Small intestine (tissue), 7 donors: ENCODE data around the gene THEMIS. TPM values are rescaled to one million over a fixed set of nuclear protein-coding genes. Genes with fewer than 3 reads are reported as not detected.

Experiments used
- DNase-seq, 2 donors: peaks; one replicate each; pipeline versions ENCODE4 v3.0.0 to v3.0.0-alpha.2; 2013
- FAIRE-seq: peaks from 2 replicates; lab custom pipeline; 2012; peaks lifted over from hg19 to GRCh38; lab: Jason Lieb, UNC
- H3K27ac ChIP-seq, 3 donors: one replicate each; pipeline ENCODE4 v1.5.1; 2013; ENCODE audit warnings: low read length in 2 of 3, mild to moderate bottlenecking in 2 of 3, control low read depth in 1 of 3, inconsistent platforms in 1 of 3, low read depth in 1 of 3, moderate library complexity in 1 of 3
- H3K27me3 ChIP-seq, 3 donors: one replicate each; pipeline ENCODE4 v1.6.1; 2013; ENCODE audit warnings: low read length in 3 of 3, inconsistent platforms in 1 of 3; ENCODE audit not compliant: control insufficient read depth in 3 of 3, insufficient read depth in 3 of 3
- H3K36me3 ChIP-seq, 3 donors: one replicate each; pipeline ENCODE4 v1.6.1; 2013; ENCODE audit warnings: low read length in 3 of 3, inconsistent platforms in 1 of 3, low read depth in 1 of 3, mild to moderate bottlenecking in 1 of 3, moderate library complexity in 1 of 3; ENCODE audit not compliant: control insufficient read depth in 3 of 3, insufficient read depth in 2 of 3
- H3K4me1 ChIP-seq, 3 donors: one replicate each; pipeline ENCODE4 v1.6.1; 2013; ENCODE audit warnings: low read length in 2 of 3, inconsistent platforms in 1 of 3, low read depth in 1 of 3, mild to moderate bottlenecking in 1 of 3, moderate library complexity in 1 of 3; ENCODE audit not compliant: control insufficient read depth in 3 of 3, insufficient read depth in 2 of 3
- H3K4me3 ChIP-seq, 3 donors: one replicate each; pipeline ENCODE4 v1.5.1; 2013; ENCODE audit warnings: low read length in 3 of 3, control low read depth in 1 of 3, inconsistent platforms in 1 of 3, low read depth in 1 of 3, mild to moderate bottlenecking in 1 of 3, moderate library complexity in 1 of 3
- H3K9me3 ChIP-seq, 2 donors: one replicate each; pipeline ENCODE4 v1.6.1; 2013; ENCODE audit warnings: low read depth in 1 of 2, low read length in 1 of 2; ENCODE audit not compliant: control insufficient read depth in 2 of 2, insufficient read depth in 1 of 2
- WGBS, 3 donors: extraction: QIAGEN DNeasy Blood & Tissue Kit; methylation state at CpG; one replicate each; pipeline ENCODE4 v1.1.7; 2013; 5-methylcytosine and 5-hydroxymethylcytosine counted together
- polyA plus RNA-seq, 4 donors: library from polyadenylated mRNA; stranded (reverse) in 3 of 4; unstranded in 1 of 4; fragments of 200-250 nt in 3 of 4; fragments of 120-200 nt in 1 of 4; gene quantifications; one replicate each; pipeline versions ENCODE4 v1.2.1 to v1.2.3, GENCODE V29; 2013
- donor health status: healthy with polysubstance abuse.
- donor health status: control.
- donor health status: control.
- donor health status: Bipolar disorder and iron deficiency.
- donor health status: healthy.

Gene THEMIS
- polyA plus RNA-seq, 4 donors = 0.25 to 1.4 (median 0.64) TPM

DNA sequence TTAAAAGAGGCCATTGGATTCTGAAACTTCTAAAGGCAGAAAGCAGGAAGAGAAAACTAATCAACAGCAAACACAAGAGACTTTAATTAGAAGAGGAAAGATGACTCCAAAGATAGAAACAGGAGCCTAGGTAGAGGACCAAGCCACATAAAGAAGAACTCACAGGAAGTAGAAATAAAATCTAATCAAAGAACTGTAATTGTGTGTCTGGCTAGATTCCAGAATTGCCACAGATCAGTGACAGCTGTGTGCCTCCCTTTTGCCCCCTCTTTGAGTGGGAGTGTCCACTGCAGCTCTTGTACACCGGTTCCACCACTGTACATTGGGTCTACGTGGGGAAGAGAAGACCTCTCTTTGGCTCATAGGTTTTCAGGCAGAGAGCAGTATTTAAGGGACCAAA is 22.3 kb upstream of the THEMIS start:
- WGBS, 3 donors = 58 to 76% (median 65%) methylated on average over 2 of the region's 2 CpGs
- FAIRE-seq (no peak), DNase-seq (no peak)
- Histone ChIP-seq H3K27me3 (no peaks in the 10 kb centered on the region), H3K27ac (no peak overlapping the region), H3K4me3 (no peak overlapping the region), H3K36me3 (no peaks in the 10 kb centered on the region), H3K4me1 (no peaks in the 10 kb centered on the region), H3K9me3 (peaks cover 0 to 5% of the 10 kb centered on the region in 2 donors)

DNA sequence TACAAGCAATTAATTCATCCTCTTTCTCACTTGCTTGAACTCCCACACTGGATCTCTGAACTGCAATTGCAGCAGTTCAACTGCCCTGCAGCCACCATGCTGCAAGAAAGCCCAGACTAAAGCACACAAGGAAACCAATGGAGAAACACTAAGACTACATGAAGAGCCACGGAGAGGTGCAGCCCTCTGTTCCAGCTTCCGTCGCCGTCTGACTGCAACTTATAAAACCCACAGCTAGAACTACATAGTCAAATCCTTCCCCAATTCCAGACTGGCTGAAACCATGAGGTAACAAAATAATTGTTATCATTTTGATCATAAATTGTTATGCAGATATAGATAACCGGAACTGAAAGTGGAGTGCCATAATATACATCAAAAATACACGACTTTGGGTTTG is 21.1 kb upstream of the THEMIS start:
- H3K36me3 ChIP-seq = no peaks in the 10 kb centered on the region
- H3K27ac ChIP-seq = no peak overlapping the region
- no peaks in the 10 kb centered on the region for H3K27me3 ChIP-seq
- H3K9me3 ChIP-seq = peaks cover 0 to 5% of the 10 kb centered on the region in 2 donors
- DNase-seq (no peak), FAIRE-seq (no peak)
- H3K4me3 ChIP-seq = no peak overlapping the region
- no peaks in the 10 kb centered on the region for H3K4me1 ChIP-seq
- WGBS, 3 donors = 85 to 94% (median 90%) methylated on average over 6 of the region's 6 CpGs

DNA sequence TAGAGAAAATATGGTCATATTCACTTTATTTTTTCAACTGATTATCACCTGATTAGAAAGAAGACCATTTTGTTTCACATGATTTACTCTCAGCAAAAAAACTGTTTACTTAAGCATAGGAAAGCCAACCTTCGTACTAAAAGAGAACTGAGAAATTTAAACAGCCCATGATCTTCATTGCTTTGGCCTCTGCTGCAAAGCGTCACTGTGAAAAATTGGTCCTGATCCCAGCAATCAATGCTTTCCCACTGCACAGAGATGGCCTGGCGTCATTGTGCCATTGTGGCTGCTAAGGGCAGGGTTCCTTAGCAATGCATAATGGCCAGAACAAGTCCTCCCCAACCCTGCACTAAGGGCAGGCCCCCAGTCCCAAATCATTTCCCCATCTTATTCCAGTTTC is 19.9 kb upstream of the THEMIS start:
- FAIRE-seq (no peak), DNase-seq (no peak)
- no peaks in the 10 kb centered on the region for H3K36me3 ChIP-seq
- H3K9me3 ChIP-seq = no peaks in the 10 kb centered on the region
- no peak overlapping the region for H3K27ac ChIP-seq
- no peaks in the 10 kb centered on the region for H3K27me3 ChIP-seq
- WGBS, 3 donors = 44 to 62% (median 60%) methylated on average over 3 of the region's 3 CpGs
- no peaks in the 10 kb centered on the region for H3K4me1 ChIP-seq
- no peak overlapping the region for H3K4me3 ChIP-seq

DNA sequence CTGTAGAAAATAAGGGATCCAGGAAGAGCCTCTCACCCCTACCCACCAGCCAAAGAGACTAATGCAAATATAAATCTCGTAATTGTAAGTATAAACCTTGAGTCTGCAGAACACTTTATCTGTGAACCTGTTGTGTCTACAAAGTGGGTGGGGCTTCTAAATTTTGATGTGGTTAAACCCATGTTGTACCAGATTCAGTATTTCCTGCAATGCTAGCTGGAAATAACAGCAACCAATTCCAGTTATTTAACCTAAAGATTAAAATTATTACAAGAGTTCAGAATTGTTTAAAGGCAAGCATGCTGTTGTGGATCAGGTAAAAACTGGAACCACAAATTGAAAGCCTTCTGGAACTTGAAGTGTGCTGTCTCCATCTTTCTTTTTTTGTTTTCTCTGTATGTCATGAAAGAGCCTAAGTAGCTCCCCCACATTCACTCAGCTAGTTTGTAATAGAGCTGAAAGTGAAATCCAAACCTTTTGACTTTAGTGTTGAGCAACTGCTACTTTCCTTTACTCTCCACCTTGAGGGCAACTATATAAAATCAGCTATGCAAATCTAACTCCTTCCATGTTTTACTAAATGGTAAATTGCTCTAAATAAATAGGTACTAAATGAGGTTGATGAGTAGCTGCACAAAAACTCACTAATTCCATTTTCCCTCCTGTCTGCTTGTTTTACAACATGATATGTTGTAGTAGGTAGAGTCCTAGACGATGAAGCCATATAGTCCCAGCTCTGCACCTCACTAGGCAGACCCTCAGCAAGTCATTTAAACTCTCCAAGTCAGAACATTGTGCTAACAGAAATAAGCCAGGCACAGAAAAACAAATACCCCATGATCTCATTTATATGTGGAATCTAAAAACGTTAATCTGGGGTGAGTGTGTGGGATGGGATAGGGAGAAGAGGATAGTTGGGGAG is 17.9 kb upstream of the THEMIS start:
- WGBS, 3 donors = 46 to 65% (median 53%) methylated on average over 3 of the region's 3 CpGs
- H3K27me3 ChIP-seq = no peaks in the 10 kb centered on the region
- DNase-seq = peak in 1 of 2 donors; percentile 38
- no peaks in the 10 kb centered on the region for H3K4me1 ChIP-seq
- FAIRE-seq = no peak
- peak overlapping the region in 1 of 3 donors; percentile 37 for H3K4me3 ChIP-seq
- H3K9me3 ChIP-seq = no peaks in the 10 kb centered on the region
- H3K36me3 ChIP-seq = no peaks in the 10 kb centered on the region
- H3K27ac ChIP-seq = peak overlapping the region in 1 of 3 donors; percentile 54

DNA sequence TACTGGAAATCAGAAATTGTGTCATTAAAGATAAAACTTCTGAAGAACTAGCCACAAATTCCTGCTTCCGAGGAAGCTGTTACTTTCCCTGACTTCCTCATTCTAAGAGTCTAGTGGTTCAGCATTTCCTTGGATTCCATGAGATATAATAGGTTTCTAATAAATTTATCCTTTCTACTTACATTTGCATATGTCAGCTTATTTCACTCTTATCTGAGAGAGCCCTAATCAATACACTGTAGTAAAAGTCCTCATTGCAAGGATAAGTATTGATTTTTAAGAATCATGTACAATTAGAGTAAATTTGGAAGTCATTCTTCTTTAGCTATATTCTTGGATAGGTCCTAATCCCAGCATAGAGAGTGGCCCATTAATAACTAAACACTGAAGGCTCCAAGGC is 16.9 kb upstream of the THEMIS start:
- H3K27me3 ChIP-seq = no peaks in the 10 kb centered on the region
- FAIRE-seq (no peak), DNase-seq (no peak)
- WGBS, 3 donors = 64 to 76% (median 73%) methylated on average over 1 of the region's 1 CpG
- H3K9me3 ChIP-seq = no peaks in the 10 kb centered on the region
- peak overlapping the region in 1 of 3 donors; percentile 41 for H3K4me3 ChIP-seq
- no peaks in the 10 kb centered on the region for H3K36me3 ChIP-seq
- no peak overlapping the region for H3K27ac ChIP-seq
- no peaks in the 10 kb centered on the region for H3K4me1 ChIP-seq

DNA sequence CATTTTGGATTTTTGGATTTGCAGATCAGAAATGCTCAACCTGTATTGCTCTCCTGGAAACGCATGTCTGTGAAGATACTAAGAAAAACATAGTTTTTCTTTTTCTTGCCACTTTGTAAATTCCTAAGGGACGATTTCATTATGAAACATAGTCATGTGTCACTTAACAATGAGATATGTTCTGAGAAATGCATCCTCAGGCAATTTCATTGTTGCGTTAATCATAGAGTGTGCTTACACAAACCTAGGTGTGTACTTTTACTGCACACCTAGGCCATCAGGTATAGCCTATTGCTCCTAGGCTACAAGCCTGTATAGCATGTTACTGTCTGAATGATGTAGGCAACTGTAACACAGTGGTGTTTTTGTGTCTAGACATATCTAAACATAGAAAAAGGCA is 13.4 kb upstream of the THEMIS start:
- 67 to 84% (median 76%) methylated on average over 3 of the region's 3 CpGs for WGBS, 3 donors
- Histone ChIP-seq H3K9me3 (no peaks in the 10 kb centered on the region), H3K4me1 (no peaks in the 10 kb centered on the region), H3K4me3 (no peak overlapping the region), H3K27ac (no peak overlapping the region), H3K36me3 (no peaks in the 10 kb centered on the region), H3K27me3 (no peaks in the 10 kb centered on the region)
- FAIRE-seq (no peak), DNase-seq (no peak)

DNA sequence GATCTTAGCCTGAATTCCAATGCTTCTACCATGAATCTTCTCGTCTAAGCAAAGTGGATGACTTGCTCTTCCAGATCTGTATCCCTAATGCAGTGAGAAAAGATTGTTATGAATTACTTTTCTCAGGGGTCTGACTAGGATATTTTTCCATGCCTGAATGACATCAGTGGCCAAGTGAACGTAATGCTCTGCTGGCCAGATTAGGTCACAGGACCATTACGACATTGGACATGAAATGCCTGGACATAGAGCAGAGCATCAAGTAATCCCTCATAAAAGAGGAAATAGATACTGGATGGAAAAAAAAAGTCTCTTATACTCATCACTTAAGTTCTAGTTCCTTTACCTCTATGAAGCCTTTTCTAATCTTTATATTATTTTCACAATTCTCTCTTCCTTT is 12.1 kb upstream of the THEMIS start:
- DNase-seq = no peak
- no peak for FAIRE-seq
- Histone ChIP-seq H3K4me3 (no peak overlapping the region), H3K27ac (no peak overlapping the region), H3K36me3 (no peaks in the 10 kb centered on the region), H3K9me3 (no peaks in the 10 kb centered on the region), H3K27me3 (no peaks in the 10 kb centered on the region), H3K4me1 (no peaks in the 10 kb centered on the region)
- 55 to 86% (median 66%) methylated on average over 3 of the region's 3 CpGs for WGBS, 3 donors

DNA sequence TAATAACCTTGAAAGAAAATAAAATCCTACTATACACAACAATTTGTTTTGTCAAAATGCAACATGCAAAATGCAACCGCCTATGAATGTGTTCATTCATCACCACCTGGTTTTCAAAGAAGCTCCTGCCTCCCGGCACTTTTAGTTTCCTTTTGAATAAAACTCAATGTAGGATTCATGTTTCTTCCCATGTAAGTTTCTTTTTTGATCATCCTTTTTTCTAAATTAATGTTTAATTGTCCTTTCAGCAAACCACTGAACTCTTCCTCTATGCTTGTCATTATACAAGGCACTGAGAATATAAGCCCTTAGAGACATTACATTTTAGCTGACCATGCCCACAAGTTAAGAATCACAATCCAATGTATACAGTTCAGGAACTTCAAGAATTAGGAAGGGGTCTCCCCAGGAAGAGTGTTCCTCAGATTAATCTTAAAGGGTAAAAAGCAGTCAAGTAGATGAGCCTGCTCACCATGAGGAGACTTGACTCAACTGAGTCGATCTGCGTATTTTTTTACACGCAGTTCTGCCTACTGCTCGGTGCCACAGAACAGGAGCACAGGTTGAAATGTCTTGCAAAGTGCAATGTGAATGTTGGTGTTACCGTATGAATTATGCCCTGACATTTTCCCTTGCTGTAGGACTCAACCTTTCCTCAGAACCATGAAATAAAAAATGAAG is 7.2 kb upstream of the THEMIS start:
- 68 to 80% (median 80%) methylated on average over 7 of the region's 7 CpGs for WGBS, 3 donors
- Histone ChIP-seq H3K36me3 (no peaks in the 10 kb centered on the region), H3K27ac (peak overlapping the region in 1 of 3 donors; percentile 58), H3K27me3 (no peaks in the 10 kb centered on the region), H3K9me3 (no peaks in the 10 kb centered on the region), H3K4me3 (no peak overlapping the region), H3K4me1 (no peaks in the 10 kb centered on the region)
- FAIRE-seq = no peak
- peak in 1 of 2 donors; percentile 14 for DNase-seq
